Endothelial cell of hepatic sinusoid (primary cell): ENCODE data around the gene KANSL3.

Experiments
- in situ Hi-C: cut with HindIII; loops from 2 replicates; pipeline ENCODE4 v1.10.0; 2017; ENCODE audit warnings: low sequenced_read_pairs

KANSL3 gene

GRCh38 chr2:96608469-96609455 lies 29.4 kb downstream of the KANSL3 start:
- in situ Hi-C loops: no loop called here

- in situ Hi-C loops: no loop called here
Observed at GRCh38 chr2:96604104-96604503, 34.0 kb downstream of the KANSL3 start.

- in situ Hi-C loops: no loop called here
Observed at GRCh38 chr2:96602330-96602823, 35.7 kb downstream of the KANSL3 start.

GRCh38 chr2:96601382-96602292 lies 36.5 kb downstream of the KANSL3 start:
- in situ Hi-C loops: no loop called here

GRCh38 chr2:96599941-96600340 lies 38.2 kb downstream of the KANSL3 start:
- in situ Hi-C loops: no loop called here

- in situ Hi-C loops: no loop called here
Observed at GRCh38 chr2:96596596-96596995, 41.5 kb downstream of the KANSL3 start.

- in situ Hi-C loops: no loop called here
Observed at GRCh38 chr2:96594691-96595152, 43.4 kb downstream of the KANSL3 start.

GRCh38 chr2:96594282-96594681 lies 43.8 kb downstream of the KANSL3 start:
- in situ Hi-C loops: no loop called here

- in situ Hi-C loops: no loop called here
Observed at GRCh38 chr2:96591494-96591893, 46.6 kb downstream of the KANSL3 start.

GRCh38 chr2:96591054-96591453 lies 47.1 kb downstream of the KANSL3 start:
- in situ Hi-C loops: no loop called here

- in situ Hi-C loops: no loop called here
Observed at GRCh38 chr2:96587843-96588242, 50.3 kb downstream of the KANSL3 start.

GRCh38 chr2:96584017-96584416 lies 54.1 kb downstream of the KANSL3 start:
- in situ Hi-C loops: no loop called here

GRCh38 chr2:96580771-96581170 lies 57.3 kb downstream of the KANSL3 start:
- in situ Hi-C loops: no loop called here

- in situ Hi-C loops: no loop called here
Observed at GRCh38 chr2:96579422-96579821, 58.7 kb downstream of the KANSL3 start.

- in situ Hi-C loops: no loop called here
Observed at GRCh38 chr2:96578731-96579130, 59.4 kb downstream of the KANSL3 start.

GRCh38 chr2:96577501-96577900 lies 60.6 kb downstream of the KANSL3 start:
- in situ Hi-C loops: no loop called here

- in situ Hi-C loops: no loop called here
Observed at GRCh38 chr2:96575785-96576456, 62.2 kb downstream of the KANSL3 start.

- in situ Hi-C loops: no loop called here
Observed at GRCh38 chr2:96574364-96574763, 63.7 kb downstream of the KANSL3 start.

GRCh38 chr2:96568094-96568493 lies 70.0 kb downstream of the KANSL3 start:
- in situ Hi-C loops: no loop called here

GRCh38 chr2:96565111-96565510 lies 73.0 kb downstream of the KANSL3 start:
- in situ Hi-C loops: no loop called here

- in situ Hi-C loops: no loop called here
Observed at GRCh38 chr2:96564563-96564962, 73.5 kb downstream of the KANSL3 start.
